Activated CD4-positive, alpha-beta memory T cell treated with anti-CD3 and anti-CD28 coated beads for 36 hours (primary cell): ENCODE data around the gene CDKN1B. TPM values are rescaled to one million over a fixed set of nuclear protein-coding genes. Genes with fewer than 3 reads are reported as not detected.

Experiments used
- CTCF ChIA-PET: fragments of 350-600 bp; sonication (Branson Sonifier 250); formaldehyde crosslinking; loops from one replicate; lab custom pipeline; 2021; ENCODE audit warnings: antibody characterized with exemption, inconsistent platforms; lab: Charles Lee
- POLR2A ChIA-PET: fragments of 350-600 bp; sonication (Branson Sonifier 250); formaldehyde crosslinking; loops from one replicate; lab custom pipeline; 2021; ENCODE audit warnings: antibody characterized with exemption; lab: Charles Lee
- DNase-seq: peaks from one replicate; pipeline ENCODE4 v3.0.0-alpha.2; 2020
- H3K27ac Mint-ChIP-seq: one replicate; pipeline ENCODE4 v1.8.0; 2021; ENCODE audit warnings: mixed read lengths
- H3K27me3 Mint-ChIP-seq: one replicate; pipeline ENCODE4 v1.8.0; 2021; ENCODE audit warnings: mixed read lengths
- H3K36me3 Mint-ChIP-seq: one replicate; pipeline ENCODE4 v1.8.0; 2021; ENCODE audit warnings: mixed read lengths
- H3K4me1 Mint-ChIP-seq: one replicate; pipeline ENCODE4 v1.8.0; 2021; ENCODE audit warnings: low read depth, mixed read lengths
- H3K4me3 Mint-ChIP-seq: one replicate; pipeline ENCODE4 v1.8.0; 2021; ENCODE audit warnings: mild to moderate bottlenecking, mixed read lengths
- H3K9me3 Mint-ChIP-seq: one replicate; pipeline ENCODE4 v1.8.0; 2021; ENCODE audit warnings: mixed read lengths
- intact Hi-C: fragments of 100-400 bp; cut with micrococcal nuclease; formaldehyde crosslinking; loops from one replicate; pipeline ENCODE4 v1.15.1; 2023
- total RNA-seq, 2 experiments: library from RNA; stranded (reverse); gene quantifications; one replicate each; pipeline ENCODE4 v1.2.3, GENCODE V29; 2021

Gene CDKN1B
- total RNA-seq, 2 experiments from 2014 or later = 52.4 to 52.8 TPM

GRCh38 chr12:12724421-12725085 is 7.4 kb downstream of the CDKN1B start:
- Mint-ChIP-seq H3K4me1 (peaks cover 48% of the 10 kb centered on the region), H3K27me3 (peaks cover 2% of the 10 kb centered on the region), H3K9me3 (no peaks in the 10 kb centered on the region), H3K27ac (peak overlapping the region; percentile 97), H3K4me3 (peak overlapping the region; percentile 95), H3K36me3 (peaks cover 68% of the 10 kb centered on the region)
- POLR2A ChIA-PET = interaction anchor here (0.7 to 5.8 kb wide), 16 partner anchors 8 to 715 kb away, joined by 3 to 135 read pairs (median 6); partner anchors contain the start of genes BORCS5 and CDKN1B
- intact Hi-C loops = loop anchor here (1.0 to 10.0 kb wide), 13 partner anchors 7 to 1673 kb away; partner anchors contain the start of genes APOLD1, CDKN1B, CREBL2 and DUSP16
- CTCF ChIA-PET = interaction anchor here (0.6 to 1.6 kb wide), 4 partner anchors 9 to 57 kb away, joined by 4 to 7 read pairs (median 6); no protein-coding TSS in a partner anchor
- peak; percentile 32 for DNase-seq

GRCh38 chr12:12725086-12725955 is 8.2 kb downstream of the CDKN1B start:
- intact Hi-C loops = loop anchor here (1.0 to 10.0 kb wide), 12 partner anchors 8 to 1073 kb away; partner anchors contain the start of genes APOLD1, CDKN1B, CREBL2 and DUSP16
- H3K27ac Mint-ChIP-seq = peak overlapping the region; percentile 97
- CTCF ChIA-PET = interaction anchor here (0.6 to 2.3 kb wide), 8 partner anchors 9 to 368 kb away, joined by 3 to 16 read pairs (median 5); partner anchors contain the start of gene BORCS5
- H3K27me3 Mint-ChIP-seq = peaks cover 2% of the 10 kb centered on the region
- H3K36me3 Mint-ChIP-seq = peaks cover 61% of the 10 kb centered on the region
- DNase-seq = peak; percentile 97
- H3K9me3 Mint-ChIP-seq = no peaks in the 10 kb centered on the region
- peak overlapping the region; percentile 95 for H3K4me3 Mint-ChIP-seq
- POLR2A ChIA-PET = interaction anchor here (0.5 to 5.8 kb wide), 28 partner anchors 9 to 1075 kb away, joined by 3 to 135 read pairs (median 5); partner anchors contain the start of genes BORCS5, CDKN1B, DUSP16 and EMP1
- peaks cover 51% of the 10 kb centered on the region for H3K4me1 Mint-ChIP-seq

- Mint-ChIP-seq H3K4me1 (peaks cover 44% of the 10 kb centered on the region), H3K9me3 (no peaks in the 10 kb centered on the region), H3K4me3 (peak overlapping the region; percentile 95), H3K27ac (peak overlapping the region; percentile 97), H3K36me3 (peaks cover 53% of the 10 kb centered on the region), H3K27me3 (peaks cover 2% of the 10 kb centered on the region)
- POLR2A ChIA-PET = interaction anchor here (0.6 to 5.8 kb wide), 24 partner anchors 10 to 1076 kb away, joined by 3 to 135 read pairs (median 5); partner anchors contain the start of genes BORCS5, CDKN1B, DUSP16 and EMP1
- intact Hi-C loops = loop anchor here (1.0 to 10.0 kb wide), 15 partner anchors 9 to 1074 kb away; partner anchors contain the start of genes APOLD1, CDKN1B, CREBL2 and DDX47
- DNase-seq = no peak
- CTCF ChIA-PET = interaction anchor here (0.7 to 2.6 kb wide), 7 partner anchors 10 to 369 kb away, joined by 3 to 31 read pairs (median 6); partner anchors contain the start of gene BORCS5
Measured at GRCh38 chr12:12725956-12726554, 8.9 kb downstream of the CDKN1B start.

- peak; percentile 39 for DNase-seq
- CTCF ChIA-PET = interaction anchor here (0.8 to 2.6 kb wide), 3 partner anchors 10 to 12 kb away, joined by 4 to 31 read pairs (median 8); no protein-coding TSS in a partner anchor
- peak overlapping the region; percentile 97 for H3K27ac Mint-ChIP-seq
- POLR2A ChIA-PET = interaction anchor here (0.7 to 5.8 kb wide), 8 partner anchors 10 to 369 kb away, joined by 3 to 135 read pairs (median 5); partner anchors contain the start of genes BORCS5, CDKN1B and DUSP16
- H3K36me3 Mint-ChIP-seq = peaks cover 49% of the 10 kb centered on the region
- peak overlapping the region; percentile 95 for H3K4me3 Mint-ChIP-seq
- H3K4me1 Mint-ChIP-seq = peaks cover 38% of the 10 kb centered on the region
- H3K9me3 Mint-ChIP-seq = no peaks in the 10 kb centered on the region
- H3K27me3 Mint-ChIP-seq = peaks cover 2% of the 10 kb centered on the region
- intact Hi-C loops = loop anchor here (1.0 to 10.0 kb wide), 7 partner anchors 11 to 1074 kb away; partner anchors contain the start of genes APOLD1, DDX47 and GPRC5A
Measured at GRCh38 chr12:12726555-12727093, 9.5 kb downstream of the CDKN1B start.

- peaks cover 58% of the 10 kb centered on the region for H3K4me1 Mint-ChIP-seq
- H3K9me3 Mint-ChIP-seq = no peaks in the 10 kb centered on the region
- ChIA-PET CTCF (no interaction called here), POLR2A (interaction anchor here (0.7 kb wide), 1 partner anchor 122 kb away, joined by 3 read pairs; no protein-coding TSS in a partner anchor)
- no peak overlapping the region for H3K4me3 Mint-ChIP-seq
- no peak for DNase-seq
- H3K36me3 Mint-ChIP-seq = peaks cover 27% of the 10 kb centered on the region
- H3K27me3 Mint-ChIP-seq = no peaks in the 10 kb centered on the region
- no peak overlapping the region for H3K27ac Mint-ChIP-seq
- intact Hi-C loops = no loop called here
Measured at GRCh38 chr12:12731178-12731577, 14.0 kb downstream of the CDKN1B start.

GRCh38 chr12:12731785-12732184 is 14.6 kb downstream of the CDKN1B start:
- no peak overlapping the region for H3K27ac Mint-ChIP-seq
- peaks cover 20% of the 10 kb centered on the region for H3K36me3 Mint-ChIP-seq
- CTCF ChIA-PET = no interaction called here
- peaks cover 58% of the 10 kb centered on the region for H3K4me1 Mint-ChIP-seq
- intact Hi-C loops = no loop called here
- POLR2A ChIA-PET = no interaction called here
- H3K27me3 Mint-ChIP-seq = no peaks in the 10 kb centered on the region
- H3K4me3 Mint-ChIP-seq = no peak overlapping the region
- no peak for DNase-seq
- H3K9me3 Mint-ChIP-seq = no peaks in the 10 kb centered on the region

- ChIA-PET CTCF (interaction anchor here (0.6 kb wide), 1 partner anchor 230 kb away, joined by 3 read pairs; no protein-coding TSS in a partner anchor), POLR2A (interaction anchor here (0.6 kb wide), 1 partner anchor 16 kb away, joined by 3 read pairs; the partner anchor contains the start of gene CDKN1B)
- intact Hi-C loops = no loop called here
- no peak for DNase-seq
- Mint-ChIP-seq H3K4me1 (peaks cover 60% of the 10 kb centered on the region), H3K9me3 (no peaks in the 10 kb centered on the region), H3K4me3 (no peak overlapping the region), H3K36me3 (peaks cover 12% of the 10 kb centered on the region), H3K27me3 (no peaks in the 10 kb centered on the region), H3K27ac (peak overlapping the region; percentile 21)
Measured at GRCh38 chr12:12733118-12733517, 15.9 kb downstream of the CDKN1B start.

- H3K27ac Mint-ChIP-seq = peak overlapping the region; percentile 9
- no peaks in the 10 kb centered on the region for H3K9me3 Mint-ChIP-seq
- CTCF ChIA-PET = interaction anchor here (3.8 to 3.9 kb wide), 2 partner anchors 54 to 89 kb away, joined by 30 to 41 read pairs; no protein-coding TSS in a partner anchor
- H3K4me3 Mint-ChIP-seq = no peak overlapping the region
- DNase-seq = no peak
- POLR2A ChIA-PET = no interaction called here
- intact Hi-C loops = no loop called here
- H3K27me3 Mint-ChIP-seq = no peaks in the 10 kb centered on the region
- peaks cover 7% of the 10 kb centered on the region for H3K36me3 Mint-ChIP-seq
- H3K4me1 Mint-ChIP-seq = peaks cover 50% of the 10 kb centered on the region
Measured at GRCh38 chr12:12734054-12734453, 16.9 kb downstream of the CDKN1B start.

GRCh38 chr12:12734561-12735071 is 17.4 kb downstream of the CDKN1B start:
- CTCF ChIA-PET = interaction anchor here (3.8 to 3.9 kb wide), 2 partner anchors 54 to 89 kb away, joined by 30 to 41 read pairs; no protein-coding TSS in a partner anchor
- H3K4me3 Mint-ChIP-seq = no peak overlapping the region
- intact Hi-C loops = no loop called here
- POLR2A ChIA-PET = interaction anchor here (3.2 to 3.7 kb wide), 3 partner anchors 8 to 18 kb away, joined by 19 to 46 read pairs (median 46); partner anchors contain the start of gene CDKN1B
- DNase-seq = no peak
- H3K9me3 Mint-ChIP-seq = no peaks in the 10 kb centered on the region
- H3K36me3 Mint-ChIP-seq = peaks cover 7% of the 10 kb centered on the region
- H3K27ac Mint-ChIP-seq = peak overlapping the region; percentile 44
- peaks cover 47% of the 10 kb centered on the region for H3K4me1 Mint-ChIP-seq
- H3K27me3 Mint-ChIP-seq = no peaks in the 10 kb centered on the region

GRCh38 chr12:12735301-12735700 is 18.1 kb downstream of the CDKN1B start:
- intact Hi-C loops = no loop called here
- CTCF ChIA-PET = interaction anchor here (2.4 to 3.9 kb wide), 4 partner anchors 16 to 90 kb away, joined by 7 to 41 read pairs (median 25); no protein-coding TSS in a partner anchor
- no peak for DNase-seq
- peak overlapping the region; percentile 44 for H3K27ac Mint-ChIP-seq
- H3K36me3 Mint-ChIP-seq = peaks cover 7% of the 10 kb centered on the region
- H3K27me3 Mint-ChIP-seq = no peaks in the 10 kb centered on the region
- no peak overlapping the region for H3K4me3 Mint-ChIP-seq
- no peaks in the 10 kb centered on the region for H3K9me3 Mint-ChIP-seq
- peaks cover 42% of the 10 kb centered on the region for H3K4me1 Mint-ChIP-seq
- POLR2A ChIA-PET = interaction anchor here (3.2 to 3.7 kb wide), 3 partner anchors 8 to 19 kb away, joined by 19 to 46 read pairs (median 46); partner anchors contain the start of gene CDKN1B
